SK-N-SH (cell line): ENCODE results near the gene HOXA6. TPM values are rescaled to one million over a fixed set of nuclear protein-coding genes. Genes with fewer than 3 reads are reported as not detected.

ENCODE experiments used
- CTCF ChIA-PET: fragments of 300-600, 350-600 bp; formaldehyde crosslinking; extraction: SDS; loops from one replicate; lab custom pipeline; 2021; lab: Yijun Ruan, JAX
- POLR2A ChIA-PET: fragments of 350-600 bp; sonication (Branson Sonifier 250); formaldehyde crosslinking; extraction: SDS; loops from one replicate; lab custom pipeline; 2020; ENCODE audit warnings: antibody characterized with exemption, inconsistent platforms; lab: Yijun Ruan, JAX
- DNase-seq: peaks from one replicate; pipeline ENCODE4 v3.0.0; 2012
- H2AFZ ChIP-seq: fragments of 200-600 bp; sonication (generic); 2 replicates; pipeline ENCODE4 v1.8.1; 2016; ENCODE audit warnings: antibody characterized with exemption, mild to moderate bottlenecking, low read depth
- H3F3A ChIP-seq: fragments of 200-600 bp; sonication (generic); replicated peaks from 2 replicates; pipeline ENCODE3; 2016; ENCODE audit warnings: antibody characterized with exemption, mild to moderate bottlenecking; ENCODE audit not compliant: insufficient read depth
- H3K27ac ChIP-seq, 2 experiments: fragments of 200-500 bp in 1 of 2; fragments of 200-600 bp in 1 of 2; sonication (Bioruptor generic) in 1 of 2; sonication (generic), shearing (Covaris generic) in 1 of 2; 2 replicates each; pipeline versions ENCODE4 v1.5.1 to v1.6.1; 2014 to 2016; ENCODE audit warnings: low read depth in 2 of 2, inconsistent platforms in 1 of 2, low read length in 1 of 2, mild to moderate bottlenecking in 1 of 2, mixed read lengths in 1 of 2
- H3K27me3 ChIP-seq: fragments of 200-600 bp; sonication (generic), shearing (Covaris generic); 2 replicates; pipeline ENCODE4 v1.6.1; 2016; ENCODE audit warnings: mixed run types; ENCODE audit not compliant: insufficient read depth
- H3K36me3 ChIP-seq, 2 experiments: fragments of 200-500 bp in 1 of 2; fragments of 200-600 bp in 1 of 2; sonication (Bioruptor generic) in 1 of 2; sonication (generic) in 1 of 2; replicated peaks in 1 of 2; 2 replicates each; pipeline versions ENCODE3 to v1.5.1; 2014 to 2016; ENCODE audit warnings: low read length in 1 of 2, mild to moderate bottlenecking in 1 of 2; ENCODE audit not compliant: insufficient read depth in 2 of 2, control insufficient read depth in 1 of 2
- H3K4me1 ChIP-seq, 2 experiments: fragments of 200-500 bp in 1 of 2; fragments of 200-600 bp in 1 of 2; sonication (Bioruptor generic) in 1 of 2; sonication (generic), shearing (Covaris generic) in 1 of 2; 2 replicates each; pipeline versions ENCODE4 v1.5.1 to v1.6.1; 2014 to 2016; ENCODE audit warnings: low read depth in 1 of 2, low read length in 1 of 2, mixed run types in 1 of 2; ENCODE audit not compliant: insufficient read depth in 2 of 2, control insufficient read depth in 1 of 2
- H3K4me2 ChIP-seq: fragments of 200-600 bp; sonication (generic), shearing (Covaris generic); 2 replicates; pipeline ENCODE4 v1.6.1; 2017; ENCODE audit warnings: mixed run types
- H3K4me3 ChIP-seq, 2 experiments: fragments of 200-500 bp in 1 of 2; fragments of 200-600 bp in 1 of 2; sonication (Bioruptor generic) in 1 of 2; sonication (generic), shearing (Covaris generic) in 1 of 2; 2 replicates each; pipeline versions ENCODE4 v1.5.1 to v1.8.1; 2014 to 2016; ENCODE audit warnings: low read depth in 2 of 2, inconsistent platforms in 1 of 2, low read length in 1 of 2, mild to moderate bottlenecking in 1 of 2, mixed read lengths in 1 of 2, moderate library complexity in 1 of 2
- H3K79me2 ChIP-seq: fragments of 200-600 bp; sonication (generic); 2 replicates; pipeline ENCODE4 v1.8.1; 2017; ENCODE audit warnings: mild to moderate bottlenecking; ENCODE audit not compliant: insufficient read depth
- H3K9ac ChIP-seq: fragments of 200-600 bp; sonication (generic); 2 replicates; pipeline ENCODE4 v1.6.1; 2017; ENCODE audit warnings: mixed run types
- H3K9me2 ChIP-seq: fragments of 200-600 bp; sonication (generic); 2 replicates; pipeline ENCODE4 v1.6.1; 2017; ENCODE audit warnings: mixed run types
- H3K9me3 ChIP-seq: fragments of 200-600 bp; sonication (generic); 2 replicates; pipeline ENCODE4 v1.6.1; 2017; ENCODE audit warnings: mixed run types, mild to moderate bottlenecking, moderate library complexity
- H4K20me1 ChIP-seq: fragments of 200-600 bp; sonication (generic); 2 replicates; pipeline ENCODE4 v1.6.1; 2017; ENCODE audit warnings: mild to moderate bottlenecking, mixed run types; ENCODE audit not compliant: insufficient read depth
- EP300 ChIP-seq, 2 experiments: IDR thresholded peaks; 2 replicates each; pipeline versions ENCODE4 v1.4.0 to v1.6.1; 2012; ENCODE audit warnings: borderline replicate concordance in 1 of 2, low read depth in 1 of 2, low read length in 1 of 2
- MXI1 ChIP-seq: IDR thresholded peaks from 2 replicates; pipeline ENCODE4 v1.6.1; 2012; ENCODE audit warnings: mild to moderate bottlenecking, low read depth, low read length, improper control_type of control experiment
- REST ChIP-seq: IDR thresholded peaks from 2 replicates; pipeline ENCODE4 v1.6.1; 2012; ENCODE audit warnings: mild to moderate bottlenecking, low read depth, low read length, moderate library complexity
- RXRA ChIP-seq: IDR thresholded peaks from 2 replicates; pipeline ENCODE4 v1.4.0; 2012; ENCODE audit warnings: low read depth, mild to moderate bottlenecking, borderline replicate concordance
- SIN3A ChIP-seq: IDR thresholded peaks from 2 replicates; pipeline ENCODE4 v1.6.1; 2012; ENCODE audit warnings: low read depth, mild to moderate bottlenecking, low read length, moderate library complexity, borderline replicate concordance
- ZBTB33 ChIP-seq: IDR thresholded peaks from 2 replicates; pipeline ENCODE4 v1.4.0; 2012; ENCODE audit warnings: low read depth, borderline replicate concordance
- WGBS: methylation state at CpG from one replicate; pipeline ENCODE4 v1.1.6; 2017; ENCODE audit warnings: low lambda C conversion rate; 5-methylcytosine and 5-hydroxymethylcytosine counted together
- polyA plus RNA-seq, 3 experiments: library from polyadenylated mRNA; depleted of rRNA; stranded (reverse); fragments of >200 nt; gene quantifications; 2 replicates each; pipeline ENCODE4 v1.2.3, GENCODE V29; 2012
- TF ChIP-seq, protein P1 (sequence below): fragments of 200-600 bp; sonication (generic); IDR thresholded peaks from 2 replicates; pipeline ENCODE4 v1.6.1; 2017; ENCODE audit warnings: antibody characterized with exemption, mild to moderate bottlenecking, moderate library complexity

HOXA6 gene
- polyA plus RNA-seq, 1 of the 3 experiments (the other 2 are of a cell fraction) = not detected

- POLR2A ChIA-PET = interaction anchor here (0.6 kb wide), 1 partner anchor 51 kb away, joined by 3 read pairs; no protein-coding TSS in a partner anchor
- no peak for TF ChIP-seq SIN3A
- TF ChIP-seq, protein P1, sequence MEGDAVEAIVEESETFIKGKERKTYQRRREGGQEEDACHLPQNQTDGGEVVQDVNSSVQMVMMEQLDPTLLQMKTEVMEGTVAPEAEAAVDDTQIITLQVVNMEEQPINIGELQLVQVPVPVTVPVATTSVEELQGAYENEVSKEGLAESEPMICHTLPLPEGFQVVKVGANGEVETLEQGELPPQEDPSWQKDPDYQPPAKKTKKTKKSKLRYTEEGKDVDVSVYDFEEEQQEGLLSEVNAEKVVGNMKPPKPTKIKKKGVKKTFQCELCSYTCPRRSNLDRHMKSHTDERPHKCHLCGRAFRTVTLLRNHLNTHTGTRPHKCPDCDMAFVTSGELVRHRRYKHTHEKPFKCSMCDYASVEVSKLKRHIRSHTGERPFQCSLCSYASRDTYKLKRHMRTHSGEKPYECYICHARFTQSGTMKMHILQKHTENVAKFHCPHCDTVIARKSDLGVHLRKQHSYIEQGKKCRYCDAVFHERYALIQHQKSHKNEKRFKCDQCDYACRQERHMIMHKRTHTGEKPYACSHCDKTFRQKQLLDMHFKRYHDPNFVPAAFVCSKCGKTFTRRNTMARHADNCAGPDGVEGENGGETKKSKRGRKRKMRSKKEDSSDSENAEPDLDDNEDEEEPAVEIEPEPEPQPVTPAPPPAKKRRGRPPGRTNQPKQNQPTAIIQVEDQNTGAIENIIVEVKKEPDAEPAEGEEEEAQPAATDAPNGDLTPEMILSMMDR = no peak
- no peak for TF ChIP-seq RXRA
- TF ChIP-seq ZBTB33 = no peak
- no peak for TF ChIP-seq EP300 (IDR thresholded peaks at IDR 0.05; ENCODE audit: borderline replicate concordance in 1 of 2, low read depth in 1 of 2, low read length in 1 of 2)
- no peak for TF ChIP-seq REST
- TF ChIP-seq MXI1 = no peak
- no peaks in the 10 kb centered on the region for H3K9me3 ChIP-seq
- H3F3A ChIP-seq = no peaks in the 10 kb centered on the region
- H4K20me1 ChIP-seq = no peaks in the 10 kb centered on the region
- no peaks in the 10 kb centered on the region for H3K9me2 ChIP-seq
- no peak overlapping the region for H3K4me2 ChIP-seq
- H3K4me1 ChIP-seq = no peaks in the 10 kb centered on the region; a peak in 1 of 4 replicates
- H2AFZ ChIP-seq = no peak overlapping the region
- WGBS = 14% methylated on average over 35 of the region's 35 CpGs
- no peak for DNase-seq
- H3K79me2 ChIP-seq = no peaks in the 10 kb centered on the region
- H3K4me3 ChIP-seq = no peak overlapping the region
- CTCF ChIA-PET = interaction anchor here (0.7 to 2.7 kb wide), 7 partner anchors 8 to 244 kb away, joined by 3 to 8 read pairs (median 4); partner anchors contain the start of gene HOXA5
- H3K27me3 ChIP-seq = peaks cover 97% of the 10 kb centered on the region
- H3K27ac ChIP-seq = no peak overlapping the region
- no peak overlapping the region for H3K9ac ChIP-seq
- H3K36me3 ChIP-seq = no peaks in the 10 kb centered on the region
Observed at GRCh38 chr7:27097686-27098577, 49.6 kb downstream of the HOXA6 start.
